CD4-positive, alpha-beta T cell (primary cell): ENCODE results near the gene DNAH6. TPM values are rescaled to one million over a fixed set of nuclear protein-coding genes. Genes with fewer than 3 reads are reported as not detected.
A peak's percentile ranks its signal among the peaks of the same experiment; 100 is the strongest.

Experiments used
- ATAC-seq: fragments of 200-7000 bp; cut with Tn5 transposase; one replicate; pipeline ENCODE4 v1.10.0; 2022; ENCODE audit warnings: mild to moderate bottlenecking; ENCODE audit not compliant: poor library complexity
- CTCF ChIA-PET: fragments of 350-600 bp; sonication (Branson Sonifier 250); formaldehyde crosslinking; loops from one replicate; lab custom pipeline; 2021; ENCODE audit warnings: antibody characterized with exemption, inconsistent platforms; lab: Charles Lee
- POLR2A ChIA-PET: fragments of 350-600 bp; sonication (Branson Sonifier 250); formaldehyde crosslinking; loops from one replicate; lab custom pipeline; 2021; ENCODE audit warnings: antibody characterized with exemption, inconsistent platforms; lab: Charles Lee
- DNase-seq, 14 experiments: peaks; one replicate each; pipeline ENCODE4 v3.0.0-alpha.2; 2013 to 2020; ENCODE audit warnings: mixed read lengths in 2 of 14
- H3K27ac ChIP-seq, 2 donors: one replicate each; pipeline versions ENCODE4 v1.5.1 to v1.7.0; 2013; ENCODE audit warnings: low read length in 2 of 2, low read depth in 1 of 2, mild to moderate bottlenecking in 1 of 2
- H3K27me3 ChIP-seq, 2 experiments: 1 replicate in 1 of 2; 2 replicates in 1 of 2; pipeline versions ENCODE4 v1.6.1 to v1.7.0; 2013; ENCODE audit warnings: low read length in 2 of 2, control low read depth in 1 of 2, mild to moderate bottlenecking in 1 of 2, moderate library complexity in 1 of 2; ENCODE audit not compliant: insufficient read depth in 2 of 2, control insufficient read depth in 1 of 2
- H3K36me3 ChIP-seq: one replicate; pipeline ENCODE4 v1.6.1; 2013; ENCODE audit warnings: low read length, control low read depth; ENCODE audit not compliant: insufficient read depth
- H3K4me1 ChIP-seq: one replicate; pipeline ENCODE4 v1.6.1; 2013; ENCODE audit warnings: low read length, control low read depth; ENCODE audit not compliant: insufficient read depth
- H3K4me3 ChIP-seq: one replicate; pipeline ENCODE4 v1.5.1; 2013; ENCODE audit warnings: mild to moderate bottlenecking, low read length, moderate library complexity
- H3K9me3 ChIP-seq, 2 experiments: 1 replicate in 1 of 2; 2 replicates in 1 of 2; pipeline versions ENCODE4 v1.6.1 to v1.7.0; 2013; ENCODE audit warnings: low read length in 2 of 2, mild to moderate bottlenecking in 2 of 2, control low read depth in 1 of 2, moderate library complexity in 1 of 2; ENCODE audit not compliant: control insufficient read depth in 1 of 2, insufficient read depth in 1 of 2
- H3K27ac Mint-ChIP-seq: one replicate; pipeline ENCODE4 v1.8.0; 2020; ENCODE audit warnings: mixed read lengths
- H3K27me3 Mint-ChIP-seq: one replicate; pipeline ENCODE4 v1.8.0; 2021; ENCODE audit warnings: mixed read lengths
- H3K36me3 Mint-ChIP-seq: one replicate; pipeline ENCODE4 v1.8.0; 2021; ENCODE audit warnings: low read depth, mixed read lengths
- H3K4me1 Mint-ChIP-seq: one replicate; pipeline ENCODE4 v1.8.0; 2021; ENCODE audit warnings: low read depth, mixed read lengths
- H3K4me3 Mint-ChIP-seq: one replicate; pipeline ENCODE4 v1.8.0; 2020; ENCODE audit warnings: mild to moderate bottlenecking, mixed read lengths
- H3K9me3 Mint-ChIP-seq: one replicate; pipeline ENCODE4 v1.8.0; 2020; ENCODE audit warnings: mixed read lengths
- intact Hi-C, 2 experiments: fragments of 100-400 bp; cut with DNase I in 1 of 2; cut with micrococcal nuclease in 1 of 2; formaldehyde crosslinking; loops; one replicate each; pipeline versions ENCODE4 v1.15.1 to v1.9.0; 2023 to 2025; cut with DNase I, micrococcal nuclease
- total RNA-seq, 174 experiments: library from RNA in 2 of 174; stranded (reverse) in 2 of 174; gene quantifications; one replicate each; pipeline ENCODE4 v1.2.3 and lab custom pipeline; 2021 to 2026
- TF ChIP-seq, protein P1 (sequence below): fragments of 200-600 bp; IDR thresholded peaks from one replicate; pipeline ENCODE4 v1.8.0; 2022; ENCODE audit warnings: antibody characterized with exemption, mild to moderate bottlenecking

The DNAH6 gene
- total RNA-seq, 2 experiments from 2014 or later, result 0.59 to 1.2 TPM

DNA sequence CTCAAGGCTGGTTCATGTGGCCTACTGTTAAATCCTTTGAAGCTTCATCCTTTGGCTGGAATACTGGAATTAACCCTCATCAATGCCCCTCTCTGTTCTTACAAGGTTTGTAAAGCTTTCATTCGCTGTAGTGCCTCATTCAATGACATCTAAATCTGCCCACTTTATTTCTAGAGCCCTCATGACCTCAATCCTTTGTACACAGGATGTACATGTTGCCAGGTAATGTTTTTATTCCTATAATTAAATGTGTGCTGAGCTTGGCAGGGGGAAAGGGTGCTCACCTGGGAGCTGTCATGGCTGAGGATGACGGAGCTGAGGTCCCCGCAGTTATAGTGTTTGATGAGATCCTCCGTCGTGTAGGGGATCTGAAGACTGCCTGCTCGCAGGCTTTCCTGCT lies 325.3 kb downstream of the DNAH6 start:
- Mint-ChIP-seq H3K9me3 (peaks cover under 1% of the 10 kb centered on the region), H3K4me3 (peak overlapping the region; percentile 80), H3K27me3 (no peaks in the 10 kb centered on the region), H3K27ac (peak overlapping the region; percentile 96), H3K36me3 (peaks cover 76% of the 10 kb centered on the region), H3K4me1 (peaks cover 93% of the 10 kb centered on the region)
- H3K27me3 ChIP-seq, result no peaks in the 10 kb centered on the region
- H3K4me3 ChIP-seq, result no peak overlapping the region
- intact Hi-C loops, result loop anchor here in 1 of 2 experiments (2.0 to 5.0 kb wide), 2 partner anchors 15 to 86 kb away; no protein-coding TSS in a partner anchor
- ChIA-PET POLR2A (interaction anchor here (0.6 to 4.1 kb wide), 23 partner anchors 8 to 189 kb away, joined by 3 to 31 read pairs (median 5); partner anchors contain the start of genes TMSB10 and TRABD2A), CTCF (interaction anchor here (2.8 kb wide), 1 partner anchor 84 kb away, joined by 19 read pairs; no protein-coding TSS in a partner anchor)
- DNase-seq, result peak in 6 of 14 experiments; percentile 28 to 69 (median 44)
- peak overlapping the region; percentile 81 to 90 for H3K27ac ChIP-seq
- peak; percentile 56 for ATAC-seq
- H3K9me3 ChIP-seq, result peaks cover 0 to under 1% of the 10 kb centered on the region in 2 experiments
- H3K36me3 ChIP-seq, result peaks cover 32% of the 10 kb centered on the region
- H3K4me1 ChIP-seq, result peaks cover 82% of the 10 kb centered on the region
- TF ChIP-seq, protein P1, sequence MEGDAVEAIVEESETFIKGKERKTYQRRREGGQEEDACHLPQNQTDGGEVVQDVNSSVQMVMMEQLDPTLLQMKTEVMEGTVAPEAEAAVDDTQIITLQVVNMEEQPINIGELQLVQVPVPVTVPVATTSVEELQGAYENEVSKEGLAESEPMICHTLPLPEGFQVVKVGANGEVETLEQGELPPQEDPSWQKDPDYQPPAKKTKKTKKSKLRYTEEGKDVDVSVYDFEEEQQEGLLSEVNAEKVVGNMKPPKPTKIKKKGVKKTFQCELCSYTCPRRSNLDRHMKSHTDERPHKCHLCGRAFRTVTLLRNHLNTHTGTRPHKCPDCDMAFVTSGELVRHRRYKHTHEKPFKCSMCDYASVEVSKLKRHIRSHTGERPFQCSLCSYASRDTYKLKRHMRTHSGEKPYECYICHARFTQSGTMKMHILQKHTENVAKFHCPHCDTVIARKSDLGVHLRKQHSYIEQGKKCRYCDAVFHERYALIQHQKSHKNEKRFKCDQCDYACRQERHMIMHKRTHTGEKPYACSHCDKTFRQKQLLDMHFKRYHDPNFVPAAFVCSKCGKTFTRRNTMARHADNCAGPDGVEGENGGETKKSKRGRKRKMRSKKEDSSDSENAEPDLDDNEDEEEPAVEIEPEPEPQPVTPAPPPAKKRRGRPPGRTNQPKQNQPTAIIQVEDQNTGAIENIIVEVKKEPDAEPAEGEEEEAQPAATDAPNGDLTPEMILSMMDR, result no peak

DNA sequence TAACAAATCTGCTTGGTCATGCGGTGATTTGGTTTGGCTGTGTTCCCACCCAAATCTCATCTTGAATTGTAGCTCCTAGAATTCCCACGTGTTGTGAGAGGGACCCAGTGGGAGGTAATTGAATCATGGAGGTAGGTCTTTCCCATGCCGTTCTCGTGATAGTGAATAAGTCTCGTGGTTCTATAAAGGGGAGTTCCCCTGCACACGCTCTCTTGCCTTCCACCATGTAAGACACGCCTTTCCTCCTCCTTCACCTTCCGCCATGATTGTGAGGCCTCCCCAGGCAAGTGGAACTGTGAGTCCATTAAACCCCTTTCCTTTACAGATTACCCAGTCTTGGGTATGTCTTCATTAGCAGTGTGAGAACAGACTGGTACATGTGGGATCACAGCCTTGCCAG lies 327.8 kb downstream of the DNAH6 start:
- peaks cover 95% of the 10 kb centered on the region for H3K4me1 Mint-ChIP-seq
- peak overlapping the region; percentile 74 for H3K4me3 Mint-ChIP-seq
- intact Hi-C loops, result loop anchor here in 1 of 2 experiments (5.0 kb wide), 1 partner anchor 83 kb away; no protein-coding TSS in a partner anchor
- TF ChIP-seq, protein P1, result no peak
- ATAC-seq (no peak), DNase-seq (peak in 1 of 14 experiments; percentile 51)
- Histone ChIP-seq H3K27ac (peak overlapping the region; percentile 81 to 90), H3K4me1 (peaks cover 98% of the 10 kb centered on the region), H3K4me3 (no peak overlapping the region), H3K9me3 (no peaks in the 10 kb centered on the region), H3K27me3 (no peaks in the 10 kb centered on the region), H3K36me3 (peaks cover 11% of the 10 kb centered on the region)
- no peaks in the 10 kb centered on the region for H3K9me3 Mint-ChIP-seq
- no peaks in the 10 kb centered on the region for H3K27me3 Mint-ChIP-seq
- ChIA-PET CTCF (interaction anchor here (1.2 kb wide), 1 partner anchor 82 kb away, joined by 5 read pairs; no protein-coding TSS in a partner anchor), POLR2A (interaction anchor here (0.6 to 10.7 kb wide), 3 partner anchors 15 to 64 kb away, joined by 3 to 138 read pairs (median 132); partner anchors contain the start of gene TRABD2A)
- peaks cover 64% of the 10 kb centered on the region for H3K36me3 Mint-ChIP-seq
- peak overlapping the region; percentile 96 for H3K27ac Mint-ChIP-seq

DNA sequence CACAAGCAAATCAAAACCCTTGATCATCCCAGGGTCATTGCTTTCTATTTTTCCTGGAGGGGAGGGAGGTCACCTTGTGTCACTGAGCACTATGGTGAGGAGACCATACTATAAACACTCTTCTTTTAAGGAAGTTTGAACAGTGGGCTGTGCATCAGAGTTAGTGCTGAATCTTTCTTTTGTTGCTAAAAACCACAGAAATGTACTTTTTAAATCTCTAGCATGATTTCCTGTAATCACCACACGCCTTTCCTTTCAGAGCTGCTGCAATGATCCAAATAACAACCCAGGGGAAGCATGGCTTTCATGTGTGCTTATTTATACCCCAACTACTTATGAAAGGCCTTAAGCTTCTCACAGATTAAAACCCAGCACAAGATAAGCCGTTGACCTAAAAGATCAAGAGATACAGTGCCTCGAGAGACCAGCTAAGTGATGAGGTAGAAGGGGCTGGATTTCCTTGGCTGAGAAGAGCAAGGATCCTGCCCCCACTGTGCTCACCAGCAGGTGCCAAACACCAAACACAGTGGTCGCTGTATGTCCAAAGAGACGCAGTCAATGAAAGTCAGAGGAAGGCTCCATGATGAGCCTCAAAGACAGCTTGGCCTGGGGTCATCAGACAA lies 329.9 kb downstream of the DNAH6 start:
- ChIA-PET CTCF (interaction anchor here (1.0 to 3.0 kb wide), 4 partner anchors 17 to 80 kb away, joined by 3 to 16 read pairs (median 4); no protein-coding TSS in a partner anchor), POLR2A (interaction anchor here (0.7 to 10.7 kb wide), 34 partner anchors 9 to 197 kb away, joined by 3 to 138 read pairs (median 5); partner anchors contain the start of genes KCMF1, TMSB10 and TRABD2A)
- Histone ChIP-seq H3K36me3 (peaks cover 14% of the 10 kb centered on the region), H3K4me1 (peaks cover 100% of the 10 kb centered on the region), H3K4me3 (no peak overlapping the region), H3K27ac (peak overlapping the region; percentile 81 to 90), H3K9me3 (no peaks in the 10 kb centered on the region), H3K27me3 (no peaks in the 10 kb centered on the region)
- H3K36me3 Mint-ChIP-seq, result peaks cover 64% of the 10 kb centered on the region
- TF ChIP-seq, protein P1, result no peak
- H3K27ac Mint-ChIP-seq, result peak overlapping the region; percentile 96
- ATAC-seq (peak; percentile 66), DNase-seq (peak in 9 of 14 experiments; percentile 22 to 87 (median 60))
- peaks cover 95% of the 10 kb centered on the region for H3K4me1 Mint-ChIP-seq
- peak overlapping the region; percentile 84 for H3K4me3 Mint-ChIP-seq
- no peaks in the 10 kb centered on the region for H3K9me3 Mint-ChIP-seq
- H3K27me3 Mint-ChIP-seq, result no peaks in the 10 kb centered on the region
- intact Hi-C loops, result loop anchor here in 1 of 2 experiments (1.0 to 2.0 kb wide), 5 partner anchors 9 to 63 kb away; no protein-coding TSS in a partner anchor
